GM12878 (cell line): Measurements from ENCODE around the gene ZPR1. TPM values are rescaled to one million over a fixed set of nuclear protein-coding genes. Genes with fewer than 3 reads are reported as not detected.

Experiments used
- ATAC-seq: fragments of 200-7000 bp; cut with Tn5 transposase; 3 replicates; pipeline ENCODE4 v1.9.1; 2020; ENCODE audit warnings: mild to moderate bottlenecking, moderate library complexity
- BruUV-seq: library from RNA; stranded (reverse); fragments of 400-500 nt; replicated peaks from 2 replicates; lab custom pipeline; 2021; lab: Mats Ljungman, UMichigan
- CTCF ChIA-PET: fragments of 300-600 bp; sonication (Branson Sonifier 250); formaldehyde crosslinking; extraction: SDS; loops from one replicate; lab custom pipeline; 2021; ENCODE audit warnings: inconsistent platforms; lab: Yijun Ruan, JAX
- POLR2A ChIA-PET: fragments of 350-600 bp; formaldehyde crosslinking; extraction: SDS; loops from one replicate; lab custom pipeline; 2021; ENCODE audit warnings: inconsistent platforms; lab: Charles Lee
- RAD21 ChIA-PET: fragments of 300-600 bp; sonication (Branson Sonifier 250); formaldehyde crosslinking; loops from one replicate; lab custom pipeline; 2023; ENCODE audit warnings: antibody characterized with exemption; ENCODE audit not compliant: unreplicated experiment; lab: Charles Lee
- SMC1A ChIA-PET: fragments of 300-600 bp; sonication (Branson Sonifier 250); formaldehyde crosslinking; loops from one replicate; lab custom pipeline; 2023; ENCODE audit not compliant: unreplicated experiment, uncharacterized antibody; lab: Charles Lee
- DNase-seq: peaks from one replicate; pipeline ENCODE4 v3.0.0-alpha.2; 2011; ENCODE audit warnings: low read depth, low spot score
- FAIRE-seq: peaks from 3 replicates; lab custom pipeline; 2011; peaks lifted over from hg19 to GRCh38; lab: Jason Lieb, UNC
- H2AFZ ChIP-seq: 2 replicates; pipeline ENCODE4 v1.6.0; 2011; ENCODE audit warnings: low read depth, low read length, control low read depth; ENCODE audit not compliant: control insufficient read depth
- H3K27ac ChIP-seq: 2 replicates; pipeline ENCODE4 v1.5.1; 2011; ENCODE audit warnings: control low read depth; ENCODE audit not compliant: control insufficient read depth, insufficient read depth
- H3K27me3 ChIP-seq, 2 experiments: replicated peaks in 1 of 2; 2 replicates each; pipeline versions ENCODE4 v1.6.0 to v1.6.1; 2011; ENCODE audit warnings: low read length in 1 of 2; ENCODE audit not compliant: control insufficient read depth in 2 of 2, insufficient read depth in 2 of 2
- H3K36me3 ChIP-seq, 2 experiments: 2 replicates each; pipeline ENCODE4 v1.5.1; 2011; ENCODE audit warnings: low read length in 1 of 2; ENCODE audit not compliant: control insufficient read depth in 2 of 2, insufficient read depth in 2 of 2
- H3K4me1 ChIP-seq: 2 replicates; pipeline ENCODE4 v1.6.1; 2011; ENCODE audit warnings: mild to moderate bottlenecking, low read length, moderate library complexity, mixed read lengths; ENCODE audit not compliant: control insufficient read depth, insufficient read depth
- H3K4me2 ChIP-seq: 2 replicates; pipeline ENCODE4 v1.6.0; 2011; ENCODE audit warnings: control low read depth; ENCODE audit not compliant: control insufficient read depth, insufficient read depth
- H3K4me3 ChIP-seq: fragments of 200-600 bp; sonication (generic); 2 replicates; pipeline ENCODE4 v1.5.1; 2016
- H3K79me2 ChIP-seq: 2 replicates; pipeline ENCODE4 v1.6.0; 2011; ENCODE audit warnings: low read length; ENCODE audit not compliant: control insufficient read depth, insufficient read depth
- H3K9ac ChIP-seq: 2 replicates; pipeline ENCODE4 v1.8.0; 2011; ENCODE audit warnings: low read length, control low read depth, mixed read lengths; ENCODE audit not compliant: control insufficient read depth, insufficient read depth
- H3K9me3 ChIP-seq: replicated peaks from 3 replicates; pipeline ENCODE4 v1.5.1; 2011; ENCODE audit warnings: mild to moderate bottlenecking, low read length; ENCODE audit not compliant: control insufficient read depth, insufficient read depth
- H4K20me1 ChIP-seq: 2 replicates; pipeline ENCODE4 v1.6.0; 2011; ENCODE audit not compliant: control insufficient read depth, insufficient read depth
- NRF1 ChIP-seq: conservative IDR thresholded peaks from 2 replicates; pipeline ENCODE4 v1.6.1; 2011; ENCODE audit warnings: mild to moderate bottlenecking, low read depth, low read length, improper control_type of control experiment
- PKNOX1 ChIP-seq: fragments of 450-650 bp; IDR thresholded peaks from 2 replicates; pipeline ENCODE4 v1.6.1; 2016; ENCODE audit warnings: mild to moderate bottlenecking
- RB1 ChIP-seq: fragments of 450-650 bp; formaldehyde crosslinking; IDR thresholded peaks from 2 replicates; pipeline ENCODE4 v1.6.1; 2017; ENCODE audit warnings: mild to moderate bottlenecking, borderline replicate concordance
- ZNF622 ChIP-seq: fragments of 450-650 bp; IDR thresholded peaks from 2 replicates; pipeline ENCODE4 v1.6.1; 2017; ENCODE audit warnings: mild to moderate bottlenecking, inconsistent platforms
- WGBS: methylation state at CpG from one replicate; pipeline ENCODE4 v1.1.6; 2016; ENCODE audit warnings: low lambda C conversion rate; ENCODE audit not compliant: insufficient replicate concordance, insufficient coverage; ENCODE audit errors: missing lambda C conversion rate; 5-methylcytosine and 5-hydroxymethylcytosine counted together
- in situ Hi-C: fragments of 300-500 bp; cut with MboI; formaldehyde crosslinking; loops from 9 replicates; pipeline ENCODE4 v1.14.3; 2018; ENCODE audit warnings: mixed read lengths
- intact Hi-C: fragments of 100-400 bp; cut with micrococcal nuclease; formaldehyde crosslinking; loops from one replicate; pipeline ENCODE4 v1.14.2; 2022; ENCODE audit not compliant: unreplicated experiment
- polyA plus RNA-seq, 11 experiments: library from polyadenylated mRNA; depleted of rRNA in 4 of 11; unstranded in 6 of 11; stranded (reverse) in 5 of 11; fragments of >200 nt; fragmentation: Nextera tagmentation in 4 of 11; fragmentation: Illumina TruSeq in 1 of 11; extraction: Ambion mirVana in 4 of 11; extraction: Trizol in 1 of 11; gene quantifications; 1 replicate in 1 of 11; 2 replicates in 10 of 11; pipeline versions ENCODE4 v1.2.1 to v1.2.3, GENCODE V29; 2011 to 2016; ENCODE audit warnings: inconsistent platforms in 2 of 11, missing spikeins in 2 of 11, low read depth in 1 of 11
- total RNA-seq, 4 experiments: library from RNA; depleted of rRNA in 3 of 4; stranded (reverse); fragments of >200 nt in 3 of 4; fragmentation: Illumina TruSeq in 1 of 4; extraction: Trizol in 1 of 4; gene quantifications; 2 replicates each; pipeline versions ENCODE4 v1.2.1 to v1.2.3, GENCODE V29; 2013 to 2021
- TF ChIP-seq, protein P1 (sequence below): fragments of 450-650 bp; IDR thresholded peaks from 2 replicates; pipeline ENCODE4 v1.6.1; 2014; ENCODE audit warnings: mild to moderate bottlenecking

Gene ZPR1
- total and polyA plus RNA-seq, 10 of the 15 experiments (the other 5 are each of a cell fraction or from before 2014, with no cell fraction given), result 9.3 to 89.7 (median 54.7) TPM

DNA sequence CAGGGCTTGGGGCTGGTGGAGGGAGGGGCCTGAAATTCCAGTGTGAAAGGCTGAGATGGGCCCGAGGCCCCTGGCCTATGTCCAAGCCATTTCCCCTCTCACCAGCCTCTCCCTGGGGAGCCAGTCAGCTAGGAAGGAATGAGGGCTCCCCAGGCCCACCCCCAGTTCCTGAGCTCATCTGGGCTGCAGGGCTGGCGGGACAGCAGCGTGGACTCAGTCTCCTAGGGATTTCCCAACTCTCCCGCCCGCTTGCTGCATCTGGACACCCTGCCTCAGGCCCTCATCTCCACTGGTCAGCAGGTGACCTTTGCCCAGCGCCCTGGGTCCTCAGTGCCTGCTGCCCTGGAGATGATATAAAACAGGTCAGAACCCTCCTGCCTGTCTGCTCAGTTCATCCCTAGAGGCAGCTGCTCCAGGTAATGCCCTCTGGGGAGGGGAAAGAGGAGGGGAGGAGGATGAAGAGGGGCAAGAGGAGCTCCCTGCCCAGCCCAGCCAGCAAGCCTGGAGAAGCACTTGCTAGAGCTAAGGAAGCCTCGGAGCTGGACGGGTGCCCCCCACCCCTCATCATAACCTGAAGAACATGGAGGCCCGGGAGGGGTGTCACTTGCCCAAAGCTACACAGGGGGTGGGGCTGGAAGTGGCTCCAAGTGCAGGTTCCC lies 41.8 kb upstream of the ZPR1 start, which contains the start of gene APOC3:
APOC3 (plus strand) TSS at position 383 of the 659 bp plus-strand sequence. CDS start 676 bp downstream, outside the sequence.
- RAD21 ChIA-PET, result interaction anchor here (0.6 kb wide), 1 partner anchor 30 kb away, joined by 3 read pairs; no protein-coding TSS in a partner anchor
- intact Hi-C loops, result no loop called here
- no peak for DNase-seq

More for the DNA sequence above, 41.8 kb upstream of the ZPR1 start, which contains the start of gene APOC3:
- FAIRE-seq (no peak), ATAC-seq (no peak)
- in situ Hi-C loops, result no loop called here
- Histone ChIP-seq H3K27ac (no peak within 1 kb of the TSS), H3K27me3 (no peaks in the 10 kb centered on the region), H3K4me3 (no peak within 1 kb of the TSS), H3K4me1 (no peaks in the 10 kb centered on the region), H2AFZ (no peak within 1 kb of the TSS), H3K36me3 (no peaks in the 10 kb centered on the region), H3K9me3 (no peaks in the 10 kb centered on the region), H3K4me2 (no peak within 1 kb of the TSS), H3K9ac (no peak within 1 kb of the TSS), H3K79me2 (no peaks in the 10 kb centered on the region), H4K20me1 (no peaks in the 10 kb centered on the region)
- TF ChIP-seq ZNF622, result no peak
- no peak for TF ChIP-seq NRF1
- no peak for TF ChIP-seq RB1
- TF ChIP-seq, protein P1, sequence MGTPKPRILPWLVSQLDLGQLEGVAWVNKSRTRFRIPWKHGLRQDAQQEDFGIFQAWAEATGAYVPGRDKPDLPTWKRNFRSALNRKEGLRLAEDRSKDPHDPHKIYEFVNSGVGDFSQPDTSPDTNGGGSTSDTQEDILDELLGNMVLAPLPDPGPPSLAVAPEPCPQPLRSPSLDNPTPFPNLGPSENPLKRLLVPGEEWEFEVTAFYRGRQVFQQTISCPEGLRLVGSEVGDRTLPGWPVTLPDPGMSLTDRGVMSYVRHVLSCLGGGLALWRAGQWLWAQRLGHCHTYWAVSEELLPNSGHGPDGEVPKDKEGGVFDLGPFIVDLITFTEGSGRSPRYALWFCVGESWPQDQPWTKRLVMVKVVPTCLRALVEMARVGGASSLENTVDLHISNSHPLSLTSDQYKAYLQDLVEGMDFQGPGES, result no peak
- TF ChIP-seq PKNOX1, result no peak
- 40% methylated on average over 9 of the region's 9 CpGs for WGBS
- CTCF ChIA-PET, result interaction anchor here (1.1 kb wide), 1 partner anchor 276 kb away, joined by 3 read pairs; no protein-coding TSS in a partner anchor
- POLR2A ChIA-PET, result no interaction called here
- SMC1A ChIA-PET, result no interaction called here
- no TSS peak for BruUV-seq
